NCI-H1048 (cell line): Measurements from ENCODE around the gene METTL2B.
"Not testable (repeated sequence)": the region's sequence is repeated elsewhere in the genome, so short reads cannot be mapped to it uniquely, and the experiment has no call there.

Experiments used
- DNase-seq: peaks from one replicate; lab custom pipeline; 2025; lab: John Stamatoyannopoulos, UW

The METTL2B gene

GRCh38 chr7:128523932-128524524 lies 47.5 kb downstream of the METTL2B start:
- DNase-seq: not testable (repeated sequence)

DNA sequence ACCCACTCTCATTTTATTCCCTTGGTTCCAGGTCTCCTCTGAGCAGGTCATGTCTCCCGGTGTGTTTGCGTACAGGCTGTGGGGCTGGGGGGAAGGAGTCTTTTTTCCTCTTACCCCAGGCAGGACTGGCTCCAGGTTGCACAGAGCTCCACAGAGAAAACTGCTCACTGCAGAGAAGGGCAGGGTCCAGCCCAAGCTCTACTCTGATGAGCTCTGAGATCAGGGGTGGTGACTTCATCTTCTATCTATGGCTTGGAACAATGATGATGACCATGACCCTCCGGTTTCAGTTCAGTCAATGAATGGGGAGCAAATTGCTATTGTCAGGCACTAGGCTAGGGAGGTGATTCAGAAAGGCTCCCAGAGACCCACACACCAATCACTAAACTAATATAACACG lies 49.0 kb downstream of the METTL2B start:
- not testable (repeated sequence) for DNase-seq

DNA sequence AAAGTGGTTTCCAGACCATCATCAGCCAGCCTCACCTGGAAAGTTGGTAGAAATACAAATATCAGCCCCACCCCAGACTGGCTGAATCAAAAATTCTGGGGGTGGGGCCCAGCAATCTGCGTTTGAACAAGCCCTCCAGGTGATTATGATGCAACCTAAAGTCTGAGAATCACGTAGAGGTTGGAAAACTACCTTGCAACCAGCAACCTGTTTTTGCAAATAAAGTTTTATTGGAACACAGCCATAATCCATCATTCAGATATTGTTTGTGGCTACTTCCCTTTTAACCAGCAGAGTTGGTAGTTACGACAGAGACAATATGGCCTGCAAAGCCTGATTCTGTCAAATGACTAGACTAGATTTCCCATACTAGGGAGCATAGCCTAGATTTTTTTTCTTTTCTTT lies 49.5 kb downstream of the METTL2B start:
- DNase-seq: not testable (repeated sequence)

DNA sequence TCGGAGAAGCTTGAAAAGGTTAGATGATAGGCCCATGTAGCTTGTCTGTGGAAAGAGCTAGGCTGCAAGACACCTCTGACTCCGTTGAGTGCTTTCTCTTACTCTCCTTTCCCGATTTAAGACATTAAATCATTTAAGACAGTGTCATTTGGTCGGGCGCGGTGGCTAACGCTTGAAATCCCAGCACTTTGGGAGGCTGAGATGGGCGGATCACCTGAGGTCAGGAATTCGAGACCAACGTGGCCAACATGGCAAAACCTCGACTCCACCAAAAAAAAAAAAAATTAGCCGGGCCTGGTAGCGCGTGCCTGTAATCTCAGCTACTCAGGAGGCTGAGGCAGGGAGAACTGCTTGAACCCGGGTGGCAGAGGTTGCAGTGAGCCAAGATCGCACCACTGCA lies 52.6 kb downstream of the METTL2B start:
- DNase-seq: not testable (repeated sequence)

GRCh38 chr7:128530121-128530854 lies 53.7 kb downstream of the METTL2B start:
- DNase-seq: not testable (repeated sequence)

GRCh38 chr7:128530855-128531104 lies 54.2 kb downstream of the METTL2B start:
- DNase-seq: no peak

DNA sequence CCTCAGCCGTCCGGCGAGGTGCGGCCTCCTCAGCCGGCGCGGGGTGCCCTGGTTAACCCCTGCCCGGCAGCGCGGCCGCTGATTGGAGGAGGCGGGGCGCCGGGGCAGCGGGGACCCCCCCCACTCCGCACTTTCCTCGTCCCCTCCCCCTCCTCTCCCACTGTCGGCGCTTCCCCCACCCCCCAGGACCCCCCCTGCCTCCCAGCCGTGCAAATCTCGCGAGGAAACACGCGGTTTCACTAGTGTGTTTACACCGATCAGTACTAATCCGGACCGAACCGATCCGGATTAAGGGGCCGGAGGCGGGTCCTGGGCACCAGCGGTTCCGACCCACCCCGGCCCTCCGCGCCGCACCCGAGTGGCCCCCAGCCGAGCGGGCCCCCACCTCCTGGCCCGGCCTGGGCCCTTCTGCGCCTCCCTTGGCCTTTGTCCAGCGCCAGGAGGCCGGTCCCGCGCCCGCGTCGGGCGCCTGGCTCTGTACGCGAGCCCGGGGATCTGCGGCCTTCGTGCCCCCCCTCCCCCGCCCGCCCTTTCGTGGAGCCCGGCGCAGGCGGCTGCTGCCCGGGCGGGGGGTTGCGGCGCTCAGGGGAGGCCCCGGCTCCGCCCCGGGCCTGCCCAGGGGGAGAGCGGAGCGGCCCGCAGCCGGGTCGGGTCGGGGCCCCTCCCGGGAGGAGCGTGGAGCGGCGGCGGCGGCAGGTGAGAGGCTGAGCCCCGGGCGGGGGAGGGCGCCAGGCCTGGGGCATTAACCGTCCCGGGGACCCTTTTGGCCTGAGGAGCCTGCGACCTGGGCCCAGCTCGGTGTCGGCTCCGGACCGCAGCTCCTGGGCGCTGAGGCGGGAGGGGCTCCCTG lies 54.8 kb downstream of the METTL2B start:
- DNase-seq: peak; percentile 17

- not testable (repeated sequence) for DNase-seq
Observed at GRCh38 chr7:128531955-128532478, 55.5 kb downstream of the METTL2B start.

GRCh38 chr7:128532956-128533355 lies 56.4 kb downstream of the METTL2B start:
- DNase-seq: not testable (repeated sequence)

GRCh38 chr7:128537410-128537809 lies 60.9 kb downstream of the METTL2B start:
- not testable (repeated sequence) for DNase-seq

GRCh38 chr7:128542530-128542929 lies 66.0 kb downstream of the METTL2B start:
- DNase-seq: not testable (repeated sequence)

DNA sequence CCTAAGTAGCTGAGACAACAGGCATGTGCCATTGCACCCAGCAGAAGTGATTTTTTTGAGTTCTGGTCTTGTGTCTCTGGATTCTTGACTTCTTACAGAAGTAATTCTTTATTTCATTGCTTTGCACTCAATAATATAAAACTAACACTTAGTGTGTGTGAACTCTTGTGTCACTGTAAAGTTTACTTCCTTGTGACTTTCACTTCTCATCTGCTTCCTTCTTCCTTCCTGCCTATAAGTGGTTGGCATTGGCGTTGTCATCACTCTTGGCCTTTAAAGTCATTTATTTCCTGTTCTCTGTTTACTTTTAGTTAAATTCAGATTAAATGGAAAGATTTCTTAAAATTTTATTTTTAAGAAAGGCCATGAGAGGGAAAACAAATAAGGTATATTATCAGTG lies 66.8 kb downstream of the METTL2B start:
- not testable (repeated sequence) for DNase-seq

- not testable (repeated sequence) for DNase-seq
Observed at GRCh38 chr7:128546319-128546851, 69.8 kb downstream of the METTL2B start.

DNA sequence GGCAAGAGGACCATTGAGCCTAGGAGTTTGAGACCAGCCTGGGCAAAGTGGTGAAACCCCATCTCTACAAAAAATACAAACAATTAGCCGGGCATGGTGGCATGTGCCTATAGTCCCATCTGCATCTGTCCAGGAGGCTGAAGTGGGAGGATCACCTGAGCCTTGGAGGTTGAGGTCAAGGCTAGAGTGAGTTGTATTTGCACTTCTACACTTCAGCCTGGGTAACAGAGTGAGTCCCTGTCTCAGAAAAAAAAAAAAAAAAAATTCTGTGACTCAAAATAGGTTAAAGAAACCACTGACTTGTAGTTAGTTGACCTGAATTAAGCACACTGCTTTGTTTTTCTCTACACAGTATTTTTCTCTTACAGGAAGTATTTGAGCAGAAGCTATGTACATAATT lies 74.4 kb downstream of the METTL2B start:
- no peak for DNase-seq

GRCh38 chr7:128554394-128554793 lies 77.8 kb downstream of the METTL2B start:
- DNase-seq: not testable (repeated sequence)
